HG03571 (cell line): ENCODE data around the gene ANKRD23.
"Not testable (repeated sequence)": the region's sequence is repeated elsewhere in the genome, so short reads cannot be mapped to it uniquely, and the experiment has no call there.

ENCODE experiments used
- ATAC-seq: cut with Tn5 transposase; IDR thresholded peaks from one replicate; pipeline ENCODE4 v1.9.1; 2021; ENCODE audit not compliant: unreplicated experiment

Gene ANKRD23

DNA sequence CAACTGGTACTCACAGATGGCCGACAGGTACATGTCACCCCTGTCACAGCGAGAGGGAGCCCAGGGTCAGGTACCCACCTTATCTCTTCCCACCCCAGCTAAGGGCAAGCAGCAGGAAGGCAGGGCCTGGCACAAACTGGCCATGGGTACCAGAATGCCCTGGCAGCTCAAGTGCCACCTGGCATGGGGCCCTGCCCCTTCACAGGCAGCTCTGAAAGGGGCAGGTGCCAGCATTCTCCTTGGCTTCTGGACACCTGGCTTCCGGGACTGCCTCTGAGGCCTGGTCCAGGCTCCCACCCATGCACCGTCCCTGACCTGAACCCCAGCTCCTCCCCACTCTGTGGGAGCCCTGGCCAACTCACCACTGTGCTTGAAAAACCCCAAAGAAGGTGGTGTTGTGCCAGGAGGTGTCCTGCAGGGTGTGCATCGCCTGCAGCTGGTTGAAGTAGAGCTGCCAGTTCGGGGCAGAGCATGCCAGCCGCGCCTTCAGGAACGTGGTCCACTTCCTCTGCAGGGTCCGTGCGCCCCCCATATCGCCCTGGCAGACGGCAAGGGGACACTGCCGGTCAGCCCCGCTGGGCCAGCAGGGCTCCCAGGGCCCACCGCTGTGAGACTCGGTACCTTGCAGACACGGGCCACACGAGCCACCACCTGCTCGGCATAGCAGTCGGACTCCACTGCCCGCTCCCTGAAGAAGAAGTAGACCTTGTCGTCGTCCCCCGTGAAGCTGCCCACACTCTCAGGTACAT lies 20.7 kb upstream of the ANKRD23 start:
- no peak for ATAC-seq

DNA sequence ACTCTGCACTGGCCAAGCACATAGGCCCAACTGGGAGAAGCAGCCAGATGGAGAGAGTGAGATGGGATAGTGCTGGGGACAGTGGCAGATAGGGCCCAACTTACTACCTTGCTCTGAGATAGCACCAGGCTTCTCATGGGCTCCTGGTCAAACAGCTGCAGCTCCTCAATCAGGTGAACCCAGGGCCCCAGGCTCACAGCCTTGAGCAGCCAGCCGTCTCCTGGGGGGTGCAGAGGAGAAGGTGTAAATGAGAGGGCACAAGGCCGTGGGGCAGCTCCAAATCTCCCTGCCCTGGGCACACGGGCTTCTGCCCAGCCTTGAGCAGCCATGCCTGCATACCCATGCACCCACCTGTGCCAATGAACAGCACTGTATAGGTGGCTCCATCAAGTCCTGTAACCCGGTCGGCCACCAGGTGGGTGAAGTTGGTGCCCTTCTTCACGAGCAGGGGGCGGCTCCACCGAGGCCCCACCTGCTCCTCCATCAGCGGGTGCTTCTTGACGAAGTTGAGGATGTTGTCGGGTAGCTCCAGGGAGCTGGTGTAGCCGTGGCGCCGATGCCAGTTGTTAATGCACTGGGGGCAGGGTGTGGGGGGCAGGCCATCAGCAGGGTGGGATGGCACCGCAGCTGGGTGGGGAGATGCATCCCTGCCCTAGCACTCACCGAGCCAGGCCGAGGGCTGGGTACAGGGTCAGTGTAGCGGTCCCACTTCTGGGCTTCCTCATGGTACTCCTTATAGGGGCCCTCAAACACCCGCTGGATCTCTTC lies 19.9 kb upstream of the ANKRD23 start:
- ATAC-seq = no peak

DNA sequence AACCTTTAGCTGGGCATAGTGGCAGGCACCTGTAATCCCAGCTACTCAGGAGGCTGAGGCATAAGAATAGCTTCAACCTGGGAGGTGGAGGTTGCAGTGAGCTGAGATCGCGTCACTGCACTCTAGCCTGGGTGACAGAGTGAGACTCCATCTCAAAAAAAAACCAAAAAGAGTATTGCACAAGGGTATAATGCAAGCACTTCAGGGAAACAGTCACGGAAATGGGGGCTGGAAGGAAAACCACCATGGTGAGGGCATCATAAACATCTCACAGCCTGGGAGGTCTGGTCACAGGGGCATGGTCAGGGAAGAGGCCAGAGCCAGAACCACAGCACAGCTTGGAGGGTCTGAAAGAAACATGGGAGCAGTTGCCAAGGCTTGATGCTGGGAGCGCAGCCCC lies 19.2 kb upstream of the ANKRD23 start:
- not testable (repeated sequence) for ATAC-seq

DNA sequence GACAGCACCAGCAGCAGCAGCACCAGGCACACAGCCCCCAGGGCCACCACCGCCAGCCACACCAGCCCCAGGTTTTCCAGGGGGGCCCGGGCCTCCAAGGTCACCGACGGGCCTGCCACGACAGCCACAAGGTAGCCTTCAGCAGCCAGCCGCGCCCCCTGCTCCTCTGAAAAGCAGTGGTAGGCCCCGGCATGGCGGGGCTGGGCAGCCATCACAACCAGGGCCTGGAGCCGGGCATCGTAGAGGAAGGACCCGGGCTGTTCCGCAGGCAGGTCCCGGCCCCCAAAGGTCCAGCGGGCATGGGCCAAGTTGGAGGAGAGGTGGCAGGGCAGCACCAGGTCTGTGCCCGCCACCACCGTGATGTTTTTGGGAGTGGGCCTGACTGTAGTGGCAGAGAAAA lies 17.3 kb upstream of the ANKRD23 start:
- ATAC-seq = no peak

DNA sequence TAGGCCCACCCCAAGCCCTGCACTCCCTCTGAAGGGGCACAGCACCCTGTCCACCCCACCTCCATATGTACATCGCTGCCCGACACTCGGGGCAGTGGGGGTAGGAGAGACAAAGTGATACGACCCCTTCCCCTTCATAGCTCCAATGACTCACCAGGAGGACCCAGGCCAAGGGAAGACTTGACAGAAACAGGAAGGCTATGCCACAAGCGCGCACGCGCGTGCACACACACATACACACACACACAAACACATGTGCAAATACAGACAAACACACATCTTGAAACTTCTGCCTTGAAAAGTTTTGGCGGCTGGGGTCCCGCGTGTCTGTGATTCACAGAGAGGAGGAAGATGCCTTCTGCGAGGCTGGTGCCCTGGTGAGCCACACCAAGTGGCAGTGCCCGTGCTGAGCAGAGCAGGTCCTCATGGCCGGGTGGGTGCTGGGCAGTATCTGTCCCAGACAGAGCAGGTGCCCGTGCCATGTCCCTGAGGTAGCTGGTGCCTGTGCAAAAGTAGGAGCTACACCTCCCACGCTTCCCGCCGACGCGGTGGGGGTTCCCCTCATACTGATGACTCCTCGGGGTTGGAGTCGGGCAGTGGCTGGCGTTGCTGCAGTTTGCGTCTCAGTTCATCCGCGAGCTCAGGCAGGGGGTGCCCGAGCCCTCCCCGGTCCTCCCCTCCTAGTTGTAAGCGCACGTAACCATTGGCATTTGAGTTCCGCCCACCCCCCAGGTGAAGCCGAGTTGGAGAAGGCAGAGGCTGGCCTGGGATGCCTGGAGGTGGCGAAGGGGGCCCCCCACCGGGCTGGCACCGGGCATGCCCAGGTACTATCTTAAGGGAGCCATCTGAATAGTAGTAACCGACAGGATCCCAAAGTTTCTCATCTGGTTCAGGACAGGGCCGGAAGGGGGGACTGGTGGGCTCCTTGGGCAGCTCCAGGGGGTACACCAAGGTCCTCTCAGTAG lies 16.5 kb upstream of the ANKRD23 start:
- no peak for ATAC-seq

DNA sequence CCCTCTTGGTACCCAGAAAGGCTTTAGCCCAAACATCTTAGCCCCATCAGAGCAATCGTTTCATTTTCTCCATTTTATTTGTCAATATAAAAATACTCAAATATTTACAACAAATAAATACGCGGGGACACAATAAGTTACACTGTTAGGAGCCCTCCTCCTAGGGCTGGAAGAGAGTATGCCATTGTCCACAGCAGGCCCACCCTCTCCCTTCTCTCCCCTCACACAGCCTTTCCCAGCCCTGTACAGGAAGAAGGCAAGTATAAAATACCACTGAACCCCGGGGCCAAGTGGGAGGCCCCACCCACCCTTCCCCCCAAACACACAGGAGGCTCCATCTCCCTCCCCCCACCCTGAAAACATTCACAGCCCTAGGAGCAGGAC lies 15.9 kb upstream of the ANKRD23 start:
- ATAC-seq = no peak

DNA sequence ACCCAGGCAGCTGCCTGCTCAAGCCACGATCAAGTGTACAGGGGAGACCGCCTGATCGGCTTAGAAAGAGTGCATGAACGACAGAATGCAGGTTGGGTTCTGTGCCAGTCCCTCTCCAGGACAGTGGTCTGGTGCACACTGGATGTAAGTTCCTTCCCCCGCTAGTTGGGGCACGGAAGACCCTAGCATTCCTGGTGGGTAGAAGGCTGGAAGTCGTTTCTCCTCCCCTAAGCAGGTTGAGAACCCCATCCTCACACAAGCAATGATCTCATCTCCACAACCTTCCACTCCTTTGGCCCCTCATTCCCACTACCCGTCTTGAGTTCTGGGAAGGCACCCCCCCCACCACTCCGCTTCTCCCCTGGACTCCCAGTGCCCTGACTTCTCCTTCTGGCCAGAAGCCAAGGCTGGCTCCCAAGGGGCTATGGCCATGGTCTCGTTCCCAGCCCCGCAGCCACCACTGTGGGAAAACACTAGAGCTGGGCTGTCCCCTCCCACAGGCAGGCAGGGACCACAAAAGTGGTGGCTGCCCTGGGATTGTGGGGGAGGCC lies 15.4 kb upstream of the ANKRD23 start:
- ATAC-seq = no peak

DNA sequence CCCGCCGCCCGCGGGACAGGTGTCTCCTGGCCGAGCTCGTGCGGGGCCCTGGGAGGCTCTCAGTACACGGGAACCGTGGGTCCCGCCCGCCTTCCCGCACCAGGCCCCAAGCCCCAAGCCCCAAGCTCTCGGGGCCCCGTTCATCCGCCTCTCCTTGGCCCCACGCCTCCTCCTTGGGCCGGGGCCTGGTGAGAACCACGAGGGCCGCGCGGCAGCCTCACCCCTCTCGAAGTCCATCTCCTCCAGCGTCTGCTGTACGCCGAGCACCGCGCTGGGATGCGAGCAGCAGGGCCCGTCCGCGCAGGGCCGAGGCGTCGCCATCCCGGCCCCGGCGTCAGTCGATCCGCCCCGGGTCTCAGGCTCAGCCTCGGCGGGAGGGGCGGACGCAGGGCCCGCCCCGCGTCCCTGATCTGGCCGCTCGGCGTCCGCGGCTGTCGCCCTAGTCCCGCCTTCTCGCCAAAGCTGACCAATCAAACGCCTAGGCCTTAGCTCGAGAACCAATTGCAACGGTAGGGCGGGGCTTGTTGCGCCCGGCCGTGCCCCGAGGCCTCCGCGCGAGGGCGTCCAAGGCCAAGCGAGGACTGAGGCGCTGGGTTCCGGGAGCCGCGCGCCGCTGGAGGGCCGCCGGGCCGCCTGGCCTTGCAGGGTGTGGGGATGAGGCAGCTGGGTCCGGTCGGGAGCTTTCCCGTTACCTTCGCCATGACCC lies 14.0 kb upstream of the ANKRD23 start, which contains the start of gene ANKRD39:
TSS of gene ANKRD39 (minus strand) at position 350 of the 706 bp plus-strand sequence. CDS start at position 321, 29 bp downstream.
- peak; percentile 92 for ATAC-seq

DNA sequence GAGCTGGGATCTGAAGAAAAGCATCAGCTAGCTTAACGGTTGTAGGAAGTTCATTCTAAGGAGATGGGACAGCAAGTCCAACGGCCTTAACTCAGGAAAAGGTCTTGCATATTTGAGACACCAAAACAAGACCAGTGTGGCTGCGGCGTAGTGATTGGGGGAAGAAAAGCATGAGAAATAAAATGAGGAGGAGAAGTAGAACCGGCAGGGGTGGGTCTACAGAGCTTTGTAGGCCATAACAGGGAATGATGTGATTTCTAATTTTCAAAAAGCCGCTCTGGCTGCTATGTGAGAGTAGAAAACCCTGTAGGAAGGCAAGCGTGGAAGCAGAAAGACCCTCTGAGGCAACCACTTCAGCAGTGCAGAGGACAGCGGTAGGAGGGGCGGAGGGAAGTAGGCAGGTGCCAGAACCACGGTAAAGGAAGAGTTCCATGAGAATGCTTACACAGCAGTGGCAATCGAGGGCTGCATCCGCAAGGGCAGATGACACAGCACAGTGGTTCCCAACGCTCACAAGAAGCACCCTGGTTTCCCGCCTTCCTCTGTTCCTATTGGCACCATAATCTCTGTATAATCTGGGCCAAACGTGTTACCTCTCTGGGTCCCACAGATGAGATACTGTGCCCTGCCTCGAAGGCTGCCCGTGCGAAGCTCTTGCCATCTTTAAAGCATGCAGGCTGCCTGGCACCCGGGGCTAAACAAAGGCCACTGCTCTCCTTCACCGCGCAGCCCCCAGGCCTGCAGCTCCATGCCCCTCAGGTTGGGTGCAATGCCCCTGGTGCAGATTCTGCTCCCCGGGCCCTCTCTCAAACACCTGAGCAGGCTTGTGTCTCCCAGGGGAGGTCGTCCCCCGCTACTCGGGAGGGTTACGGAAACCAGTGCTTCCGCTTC lies 13.2 kb upstream of the ANKRD23 start:
- ATAC-seq = peak; percentile 16

DNA sequence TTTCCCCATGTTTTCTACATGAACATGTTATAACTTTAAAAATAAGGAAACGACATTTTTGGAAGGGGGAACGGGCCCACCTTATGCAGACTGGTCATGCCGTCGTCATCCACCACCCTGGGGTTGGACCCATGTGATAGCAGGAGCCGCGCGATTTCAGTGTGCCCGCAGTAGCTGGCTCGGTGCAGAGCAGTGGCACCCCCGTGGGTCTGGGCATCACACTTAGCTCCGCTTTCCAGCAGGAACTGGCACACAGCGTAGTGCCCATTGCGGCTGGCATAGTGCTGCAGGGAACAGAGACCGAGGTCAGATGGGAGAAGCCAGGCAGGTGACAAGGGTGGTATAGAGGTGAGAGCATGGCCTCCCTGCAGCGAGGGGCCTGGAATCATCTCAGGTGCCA lies 9.5 kb upstream of the ANKRD23 start:
- ATAC-seq = no peak

DNA sequence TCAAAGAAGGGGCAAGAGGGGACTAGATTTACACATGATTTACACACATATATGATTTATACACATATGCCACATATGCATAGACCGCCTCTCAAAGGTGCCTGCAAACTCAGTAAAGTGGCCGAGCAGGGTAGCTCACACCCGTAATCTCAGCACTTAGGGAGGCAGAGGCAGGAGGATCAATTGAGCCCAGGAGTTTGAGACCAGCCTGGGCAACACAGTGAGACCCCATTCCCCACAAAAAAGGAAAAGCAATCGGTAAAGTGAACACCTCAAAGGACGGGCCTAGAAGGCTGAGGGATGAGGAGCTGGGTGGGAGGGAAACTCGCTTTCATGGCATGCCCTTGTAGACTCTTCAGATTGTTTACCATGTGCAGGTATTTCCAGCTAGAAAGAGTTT lies 8.8 kb upstream of the ANKRD23 start:
- ATAC-seq = no peak

DNA sequence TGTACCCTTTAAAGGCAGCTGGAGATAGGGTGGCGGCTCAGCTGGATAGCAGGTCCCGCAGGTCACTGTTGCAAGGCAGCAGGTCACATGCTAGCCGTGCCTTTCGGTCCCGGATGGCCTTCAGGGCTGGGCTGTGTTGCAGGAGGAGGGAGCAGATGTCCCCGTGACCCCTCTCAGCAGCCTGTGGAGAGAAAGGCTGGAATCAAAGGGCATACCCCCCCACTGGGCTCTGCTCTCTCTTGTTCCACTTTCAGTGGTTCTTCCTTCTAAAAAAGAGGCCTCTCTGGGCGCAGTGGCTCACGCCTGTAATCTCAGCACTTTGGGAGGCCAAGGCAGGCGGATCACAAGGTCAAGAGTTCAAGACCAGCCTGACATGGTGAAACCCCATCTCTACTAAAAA lies 4.4 kb upstream of the ANKRD23 start:
- no peak for ATAC-seq

DNA sequence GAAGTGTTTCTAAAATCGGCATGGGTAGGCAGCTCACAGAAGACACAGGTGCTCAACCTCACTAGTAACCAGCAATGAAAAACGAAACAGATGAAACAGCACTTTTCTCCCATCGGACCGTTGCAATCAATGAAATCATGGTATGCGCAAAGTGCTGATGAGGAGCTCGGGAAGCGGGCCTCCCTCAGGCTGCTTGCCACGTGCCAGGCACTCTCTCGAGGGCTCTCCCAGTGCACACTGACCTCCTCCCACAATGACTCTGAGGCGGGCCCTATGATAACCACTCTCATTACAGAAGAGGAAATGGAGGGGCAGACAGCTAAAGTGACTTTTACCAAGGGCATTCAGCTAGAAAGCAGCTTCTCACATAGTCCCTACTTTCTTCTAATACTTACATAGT lies 3.8 kb upstream of the ANKRD23 start:
- ATAC-seq = no peak

DNA sequence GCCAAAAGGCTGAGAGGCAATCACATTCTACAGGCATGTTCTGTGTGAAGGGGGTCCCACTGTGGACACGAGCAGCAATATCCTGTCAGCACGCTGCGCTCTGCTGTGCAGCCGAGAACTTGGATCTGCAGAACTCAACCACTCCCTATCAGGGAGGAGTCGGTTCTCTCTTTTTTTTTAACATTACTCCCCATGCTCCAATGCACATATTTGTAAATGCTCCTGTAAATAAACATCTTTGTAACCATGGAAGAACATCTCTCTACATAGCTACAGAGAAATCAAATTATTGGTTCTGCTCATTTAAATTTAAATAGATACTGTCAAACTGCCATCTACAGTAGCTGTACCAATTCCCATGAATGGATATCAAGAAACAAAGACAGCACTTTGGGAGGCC lies 3.0 kb upstream of the ANKRD23 start:
- ATAC-seq = no peak

DNA sequence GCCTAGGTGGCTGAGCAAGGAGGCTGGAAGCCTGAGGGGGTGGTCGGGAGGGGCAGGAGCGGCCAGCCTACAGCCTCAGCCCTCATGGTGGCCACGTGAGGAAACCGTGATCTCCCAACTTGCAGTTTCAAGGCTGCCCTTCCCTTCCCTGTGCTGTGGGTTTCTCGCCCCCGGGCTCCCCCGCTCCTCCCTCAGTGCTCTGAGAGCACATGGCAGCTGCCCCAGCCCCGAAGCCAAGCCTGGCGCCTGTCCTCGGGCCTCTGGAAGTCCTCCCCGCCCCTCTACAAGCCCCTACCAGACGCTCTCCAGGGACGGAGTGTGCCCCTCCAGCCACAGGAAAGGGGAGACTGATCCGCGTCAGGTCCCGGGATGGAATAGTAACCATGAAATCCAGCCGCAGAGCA lies 586 bp upstream of the ANKRD23 start:
- ATAC-seq = no peak

DNA sequence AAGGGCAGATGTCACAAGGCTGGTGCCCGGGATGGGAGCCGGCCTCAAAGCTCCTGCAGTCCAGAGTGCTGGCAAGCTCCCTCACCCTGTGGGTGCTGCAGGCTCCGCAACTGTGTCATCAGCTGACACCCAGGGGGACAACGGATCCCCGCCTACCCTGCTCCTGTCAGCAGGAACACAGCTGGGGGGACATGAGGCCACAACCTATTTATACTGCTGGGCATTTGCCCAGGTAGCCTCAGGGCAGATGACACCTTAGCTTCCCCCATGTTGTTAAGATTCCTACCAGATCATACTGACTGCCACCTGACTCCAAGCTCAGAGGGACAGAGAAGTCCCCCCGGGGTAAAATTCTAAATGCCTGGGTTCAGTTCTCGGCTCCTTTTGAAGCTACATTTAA lies 1.2 kb downstream of the ANKRD23 start:
- no peak for ATAC-seq

DNA sequence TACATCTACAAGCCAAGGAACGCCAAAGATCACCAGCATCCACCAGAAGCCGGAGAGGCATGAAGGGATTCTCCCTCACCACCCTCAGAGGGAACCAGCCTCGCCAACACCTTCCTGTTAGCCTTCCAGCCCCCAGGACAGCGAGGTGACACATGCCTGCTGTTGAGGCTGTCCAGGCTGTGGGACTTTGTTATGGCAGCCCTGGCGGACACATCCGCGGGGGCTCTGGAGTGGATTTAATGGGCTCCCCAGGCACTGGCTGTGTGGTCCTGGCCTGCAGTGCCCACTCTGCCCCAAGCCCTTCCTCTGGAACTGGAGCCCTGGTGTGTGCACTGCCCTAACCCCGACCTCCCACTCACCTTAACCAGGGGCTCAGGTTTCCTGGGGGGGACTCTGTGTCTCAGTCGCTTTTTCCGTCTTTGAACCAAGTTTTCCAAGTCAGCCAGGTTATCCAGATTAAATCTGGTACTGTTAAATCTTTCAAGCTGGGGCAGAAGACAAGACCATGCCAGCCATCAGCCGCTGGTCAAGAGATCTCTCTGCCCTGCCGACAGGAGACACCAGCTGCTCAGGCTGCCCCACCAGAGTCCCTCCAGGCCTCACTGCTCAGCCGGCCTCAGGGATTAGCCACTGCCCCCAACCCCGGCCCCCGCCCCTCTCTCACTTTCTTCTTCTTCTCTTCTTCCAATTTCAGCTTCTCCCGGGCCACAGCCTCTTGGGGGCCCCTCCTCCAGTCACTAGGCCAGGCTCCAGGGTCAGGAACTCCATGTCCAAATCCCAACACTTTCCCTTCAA lies 1.9 kb downstream of the ANKRD23 start:
- no peak for ATAC-seq
